Type B pancreatic cell (in vitro differentiated cells): Measurements from ENCODE around the gene TUT7. TPM values are rescaled to one million over a fixed set of nuclear protein-coding genes. Genes with fewer than 3 reads are reported as not detected.

ENCODE experiments used
- DNase-seq: peaks from one replicate; pipeline ENCODE4 v3.0.0; 2021; ENCODE audit warnings: mixed read lengths; ENCODE audit not compliant: unreplicated experiment; ENCODE audit errors: extremely low spot score
- H3K27ac Mint-ChIP-seq: 2 replicates; pipeline ENCODE4 v1.8.0; 2021; ENCODE audit warnings: mild to moderate bottlenecking, mixed read lengths
- H3K27me3 Mint-ChIP-seq: 2 replicates; pipeline ENCODE4 v1.8.0; 2021; ENCODE audit warnings: mixed read lengths
- H3K36me3 Mint-ChIP-seq: 2 replicates; pipeline ENCODE4 v1.8.0; 2021; ENCODE audit warnings: mixed read lengths
- H3K4me1 Mint-ChIP-seq: one replicate; pipeline ENCODE4 v1.8.0; 2021; ENCODE audit warnings: mixed read lengths; ENCODE audit not compliant: unreplicated experiment
- H3K4me3 Mint-ChIP-seq: 2 replicates; pipeline ENCODE4 v1.8.0; 2021; ENCODE audit warnings: mild to moderate bottlenecking, mixed read lengths
- H3K9me3 Mint-ChIP-seq: 2 replicates; pipeline ENCODE4 v1.8.0; 2021; ENCODE audit warnings: mixed read lengths
- total RNA-seq: library from RNA; stranded (reverse); gene quantifications from 2 replicates; pipeline ENCODE4 v1.2.1, GENCODE V29; 2021; ENCODE audit warnings: low replicate concordance
- TF ChIP-seq, protein P1 (sequence below): fragments of 200-600 bp; sonication (generic); conservative IDR thresholded peaks from 2 replicates; pipeline ENCODE4 v1.5.0; 2021; ENCODE audit warnings: antibody characterized with exemption, mild to moderate bottlenecking

TUT7 gene
- total RNA-seq, 1 donor from 2014 or later = 26.5 TPM

DNA sequence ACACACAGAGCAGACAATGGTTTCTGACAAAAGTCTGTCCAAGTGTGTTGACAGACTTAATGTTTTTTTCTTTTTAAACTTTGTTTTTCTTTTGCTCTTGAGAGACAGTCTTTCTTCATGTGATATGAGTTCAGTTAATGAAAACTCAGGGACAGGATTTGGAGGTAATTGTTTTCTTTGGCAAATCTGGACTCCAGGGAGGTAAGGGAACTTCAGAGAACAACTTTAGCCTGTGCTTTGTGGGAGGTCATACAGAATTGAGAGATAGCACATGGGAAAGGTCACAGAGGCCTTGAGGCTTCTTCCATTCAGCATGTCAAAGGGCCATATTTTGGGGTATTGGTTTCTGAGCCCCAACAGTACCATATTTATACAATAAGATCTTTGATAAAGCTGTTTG, 104.1 kb downstream of the TUT7 start:
- H3K4me3 Mint-ChIP-seq = no peak overlapping the region
- H3K27me3 Mint-ChIP-seq = no peaks in the 10 kb centered on the region
- H3K4me1 Mint-ChIP-seq = no peaks in the 10 kb centered on the region
- no peak overlapping the region for H3K27ac Mint-ChIP-seq
- no peaks in the 10 kb centered on the region for H3K9me3 Mint-ChIP-seq
- TF ChIP-seq, protein P1, sequence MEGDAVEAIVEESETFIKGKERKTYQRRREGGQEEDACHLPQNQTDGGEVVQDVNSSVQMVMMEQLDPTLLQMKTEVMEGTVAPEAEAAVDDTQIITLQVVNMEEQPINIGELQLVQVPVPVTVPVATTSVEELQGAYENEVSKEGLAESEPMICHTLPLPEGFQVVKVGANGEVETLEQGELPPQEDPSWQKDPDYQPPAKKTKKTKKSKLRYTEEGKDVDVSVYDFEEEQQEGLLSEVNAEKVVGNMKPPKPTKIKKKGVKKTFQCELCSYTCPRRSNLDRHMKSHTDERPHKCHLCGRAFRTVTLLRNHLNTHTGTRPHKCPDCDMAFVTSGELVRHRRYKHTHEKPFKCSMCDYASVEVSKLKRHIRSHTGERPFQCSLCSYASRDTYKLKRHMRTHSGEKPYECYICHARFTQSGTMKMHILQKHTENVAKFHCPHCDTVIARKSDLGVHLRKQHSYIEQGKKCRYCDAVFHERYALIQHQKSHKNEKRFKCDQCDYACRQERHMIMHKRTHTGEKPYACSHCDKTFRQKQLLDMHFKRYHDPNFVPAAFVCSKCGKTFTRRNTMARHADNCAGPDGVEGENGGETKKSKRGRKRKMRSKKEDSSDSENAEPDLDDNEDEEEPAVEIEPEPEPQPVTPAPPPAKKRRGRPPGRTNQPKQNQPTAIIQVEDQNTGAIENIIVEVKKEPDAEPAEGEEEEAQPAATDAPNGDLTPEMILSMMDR = no peak
- no peak for DNase-seq
- peaks cover 3% of the 10 kb centered on the region for H3K36me3 Mint-ChIP-seq

DNA sequence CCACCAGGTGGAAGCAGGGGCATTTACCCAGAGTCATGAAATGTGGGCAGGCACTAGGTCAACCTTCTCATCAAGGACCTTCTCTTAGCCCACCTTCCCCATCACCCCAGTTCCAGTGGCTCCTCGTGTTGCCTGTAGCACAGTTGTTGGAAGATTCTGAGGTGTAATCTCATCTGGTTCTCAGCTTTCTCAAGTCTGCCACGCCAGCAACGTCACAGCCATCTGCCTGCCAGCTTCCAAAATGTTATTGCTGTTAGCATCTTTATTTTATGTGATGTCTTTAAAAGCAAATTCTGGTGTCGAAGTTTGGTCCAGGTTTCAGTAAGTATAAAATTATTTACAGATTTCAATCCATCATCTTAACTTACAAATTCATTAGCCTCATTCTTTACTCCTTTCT, 105.5 kb downstream of the TUT7 start:
- Mint-ChIP-seq H3K27me3 (no peaks in the 10 kb centered on the region), H3K27ac (no peak overlapping the region), H3K9me3 (no peaks in the 10 kb centered on the region), H3K36me3 (no peaks in the 10 kb centered on the region), H3K4me1 (no peaks in the 10 kb centered on the region), H3K4me3 (no peak overlapping the region)
- TF ChIP-seq, protein P1 = no peak
- no peak for DNase-seq

DNA sequence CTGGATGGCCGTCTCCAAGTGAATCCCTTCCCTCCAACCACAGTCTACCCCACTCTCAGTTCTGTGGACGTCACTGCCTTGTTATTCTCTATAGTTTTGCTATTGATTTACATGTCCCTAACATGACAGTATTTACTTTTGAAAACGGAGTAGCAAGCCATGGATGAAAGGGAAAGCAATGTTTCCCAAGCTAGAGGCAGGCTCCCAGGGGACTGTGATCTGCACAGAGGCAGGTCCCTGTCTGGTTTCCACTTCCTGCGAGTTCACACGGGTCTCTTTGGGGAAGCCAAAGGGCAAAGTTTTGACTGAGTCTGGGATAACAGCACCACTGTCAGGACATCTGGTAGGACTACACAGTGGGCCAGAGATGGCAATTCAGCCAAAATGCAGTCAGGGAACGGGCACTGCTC, 107.5 kb downstream of the TUT7 start:
- Mint-ChIP-seq H3K9me3 (no peaks in the 10 kb centered on the region), H3K4me1 (peaks cover 4% of the 10 kb centered on the region), H3K27me3 (no peaks in the 10 kb centered on the region), H3K27ac (no peak overlapping the region), H3K4me3 (no peak overlapping the region), H3K36me3 (no peaks in the 10 kb centered on the region)
- TF ChIP-seq, protein P1 = peak; percentile 50
- no peak for DNase-seq

DNA sequence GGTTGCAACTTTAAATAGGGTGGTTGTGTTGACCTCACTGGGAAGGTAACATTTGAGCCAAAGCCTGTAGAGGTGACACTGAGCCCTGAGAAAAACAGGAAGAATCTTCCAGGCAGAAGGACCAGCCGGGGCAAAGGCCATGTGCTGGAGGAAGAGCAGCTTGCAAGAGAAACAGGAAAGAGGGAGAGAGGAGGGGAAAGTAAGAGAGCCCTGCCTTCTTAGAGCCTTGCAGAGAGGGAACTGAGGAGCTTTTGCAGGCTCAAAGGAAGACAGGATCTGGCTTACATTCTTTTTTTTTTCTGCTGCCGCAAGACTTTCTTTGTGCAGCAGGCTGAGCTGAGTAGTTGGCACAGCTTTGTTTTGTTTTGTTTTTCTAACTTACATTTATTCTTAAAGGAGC, 112.1 kb downstream of the TUT7 start:
- Mint-ChIP-seq H3K27me3 (no peaks in the 10 kb centered on the region), H3K36me3 (no peaks in the 10 kb centered on the region), H3K4me1 (peaks cover 5% of the 10 kb centered on the region), H3K27ac (no peak overlapping the region), H3K9me3 (no peaks in the 10 kb centered on the region), H3K4me3 (no peak overlapping the region)
- no peak for DNase-seq
- TF ChIP-seq, protein P1 = no peak

DNA sequence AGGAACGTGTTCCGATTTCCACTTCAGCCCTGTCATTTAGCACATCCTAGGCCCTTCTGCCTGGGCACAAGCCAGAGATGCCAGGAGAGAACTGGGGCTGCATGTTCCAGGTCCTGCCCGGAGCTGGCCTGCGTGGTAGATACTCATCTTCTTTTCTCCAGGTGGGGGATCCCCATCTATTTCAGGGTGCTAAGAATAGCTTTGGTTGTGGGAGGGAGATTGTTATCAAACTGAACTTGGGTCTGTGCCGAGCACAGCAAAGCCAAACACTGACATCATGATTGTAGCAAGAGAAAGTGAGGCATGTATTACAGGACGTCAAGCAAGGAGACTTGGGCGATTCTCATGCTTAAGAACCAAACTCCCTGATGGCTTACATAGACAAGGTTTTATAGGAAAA, 113.0 kb downstream of the TUT7 start:
- TF ChIP-seq, protein P1 = no peak
- H3K27me3 Mint-ChIP-seq = no peaks in the 10 kb centered on the region
- no peak overlapping the region for H3K27ac Mint-ChIP-seq
- DNase-seq = no peak
- no peaks in the 10 kb centered on the region for H3K36me3 Mint-ChIP-seq
- no peaks in the 10 kb centered on the region for H3K9me3 Mint-ChIP-seq
- H3K4me1 Mint-ChIP-seq = peaks cover 5% of the 10 kb centered on the region
- H3K4me3 Mint-ChIP-seq = no peak overlapping the region
